Brain pericyte (primary cell): ENCODE results near the gene TAS2R10.

Experiments used
- DNase-seq: peaks from one replicate; pipeline ENCODE4 v3.0.0-alpha.2; 2012; ENCODE audit warnings: low read depth, low spot score

TAS2R10 gene

GRCh38 chr12:10779103-10779502 lies 47.1 kb downstream of the TAS2R10 start:
- DNase-seq = no peak
